GM12873 (cell line): ENCODE results near the gene FCHSD2.

Experiments
- TF ChIP-seq, protein P1 (sequence below): IDR thresholded peaks from 2 replicates; pipeline ENCODE4 v1.5.1; 2012; ENCODE audit warnings: low read depth, mild to moderate bottlenecking, moderate library complexity, low read length, control low read depth; ENCODE audit not compliant: insufficient read depth; ENCODE audit errors: missing control alignments

Gene FCHSD2

DNA sequence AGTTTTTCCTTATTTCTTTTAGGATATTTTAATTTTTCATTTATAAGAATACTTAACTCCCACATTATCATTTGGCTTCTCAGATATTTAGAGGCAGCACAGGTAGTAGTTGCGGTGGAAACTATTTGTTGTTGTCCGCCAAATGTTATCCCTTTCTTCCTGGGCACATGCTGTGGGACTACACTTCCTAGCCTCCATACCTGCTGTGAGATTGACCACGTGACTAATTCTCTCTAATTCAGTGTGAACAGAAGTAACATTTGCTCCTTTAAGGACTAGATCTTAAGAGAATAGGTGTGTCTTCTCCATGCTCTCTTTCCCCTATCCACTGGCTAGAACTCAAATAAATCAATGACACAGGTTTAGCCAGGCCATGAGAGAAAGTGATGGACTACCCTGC is 191.4 kb downstream of the FCHSD2 start:
- TF ChIP-seq, protein P1, sequence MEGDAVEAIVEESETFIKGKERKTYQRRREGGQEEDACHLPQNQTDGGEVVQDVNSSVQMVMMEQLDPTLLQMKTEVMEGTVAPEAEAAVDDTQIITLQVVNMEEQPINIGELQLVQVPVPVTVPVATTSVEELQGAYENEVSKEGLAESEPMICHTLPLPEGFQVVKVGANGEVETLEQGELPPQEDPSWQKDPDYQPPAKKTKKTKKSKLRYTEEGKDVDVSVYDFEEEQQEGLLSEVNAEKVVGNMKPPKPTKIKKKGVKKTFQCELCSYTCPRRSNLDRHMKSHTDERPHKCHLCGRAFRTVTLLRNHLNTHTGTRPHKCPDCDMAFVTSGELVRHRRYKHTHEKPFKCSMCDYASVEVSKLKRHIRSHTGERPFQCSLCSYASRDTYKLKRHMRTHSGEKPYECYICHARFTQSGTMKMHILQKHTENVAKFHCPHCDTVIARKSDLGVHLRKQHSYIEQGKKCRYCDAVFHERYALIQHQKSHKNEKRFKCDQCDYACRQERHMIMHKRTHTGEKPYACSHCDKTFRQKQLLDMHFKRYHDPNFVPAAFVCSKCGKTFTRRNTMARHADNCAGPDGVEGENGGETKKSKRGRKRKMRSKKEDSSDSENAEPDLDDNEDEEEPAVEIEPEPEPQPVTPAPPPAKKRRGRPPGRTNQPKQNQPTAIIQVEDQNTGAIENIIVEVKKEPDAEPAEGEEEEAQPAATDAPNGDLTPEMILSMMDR = no peak

- TF ChIP-seq, protein P1 = no peak
Measured at GRCh38 chr11:72947229-72947628, 194.9 kb downstream of the FCHSD2 start.

DNA sequence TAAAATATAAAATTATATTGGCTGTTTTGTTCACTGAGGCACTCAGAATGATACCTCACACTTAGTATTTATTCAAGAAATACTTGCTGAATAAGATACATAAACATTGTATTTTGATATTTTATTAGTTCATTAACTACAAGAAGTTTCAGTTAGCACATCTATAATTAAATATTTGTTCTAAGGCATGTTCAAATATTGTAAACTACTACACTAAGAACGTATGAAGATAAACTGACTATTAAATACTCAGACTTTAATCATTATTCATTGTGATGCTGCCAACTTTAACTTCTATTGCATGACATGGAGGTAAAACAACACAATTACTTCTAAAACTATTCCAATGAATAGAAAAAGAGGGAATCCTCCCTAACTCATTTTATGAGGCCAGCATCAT is 198.5 kb downstream of the FCHSD2 start:
- TF ChIP-seq, protein P1 = no peak

GRCh38 chr11:72940417-72940816 is 201.7 kb downstream of the FCHSD2 start:
- TF ChIP-seq, protein P1 = no peak

GRCh38 chr11:72939031-72939430 is 203.1 kb downstream of the FCHSD2 start:
- TF ChIP-seq, protein P1 = no peak

GRCh38 chr11:72937439-72937838 is 204.7 kb downstream of the FCHSD2 start:
- TF ChIP-seq, protein P1 = no peak

GRCh38 chr11:72935700-72936099 is 206.4 kb downstream of the FCHSD2 start:
- TF ChIP-seq, protein P1 = no peak
